Measurements from ENCODE around the gene DPP6. TPM values are rescaled to one million over a fixed set of nuclear protein-coding genes. Genes with fewer than 3 reads are reported as not detected.

The DPP6 gene
- total RNA-seq, 1 experiment from 2014 or later = not detected

DNA sequence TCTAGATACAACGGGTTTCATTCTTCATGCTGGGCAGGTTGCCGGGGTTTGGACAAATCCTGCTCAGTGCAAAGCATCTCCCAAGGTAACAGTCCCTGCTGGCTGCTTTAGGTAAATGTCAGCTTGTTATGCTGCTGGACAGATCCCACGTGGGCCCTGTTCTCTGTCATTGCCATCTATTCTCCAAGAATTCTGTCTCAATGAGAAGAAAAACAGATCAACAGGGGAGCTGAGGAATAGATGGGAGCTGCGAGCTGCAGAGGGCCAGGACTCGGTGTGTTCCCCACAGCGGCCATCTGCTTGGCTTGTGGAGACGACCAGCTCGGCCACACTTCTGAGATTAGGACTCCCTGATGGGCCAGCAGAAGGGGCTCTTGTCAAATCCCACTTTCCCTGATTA lies 235.2 kb downstream of the DPP6 start:
- no peaks in the 10 kb centered on the region for H3K9me3 ChIP-seq (ENCODE audit: control insufficient read depth, insufficient read depth, low read depth, low read length)
- ATAC-seq (no peak), DNase-seq (ENCODE audit: low read depth, low spot score) (no peak)
- no peaks in the 10 kb centered on the region for H3K27me3 ChIP-seq (ENCODE audit: control insufficient read depth, insufficient read depth, low read length)
- BruUV-seq (replicated peaks) = no TSS peak
- H3K36me3 ChIP-seq (ENCODE audit: control insufficient read depth, insufficient read depth, low read length) = no peaks in the 10 kb centered on the region
- intact Hi-C loops (cut with micrococcal nuclease; ENCODE audit: unreplicated experiment) (no loop called here), in situ Hi-C loops (cut with HindIII; ENCODE audit: low pct_unique_long_range_greater_than_20kb, low sequenced_read_pairs) (no loop called here)
- POLR2A ChIA-PET = no interaction called here
- CTCF ChIA-PET = no interaction called here
- TF ChIP-seq, protein P1, sequence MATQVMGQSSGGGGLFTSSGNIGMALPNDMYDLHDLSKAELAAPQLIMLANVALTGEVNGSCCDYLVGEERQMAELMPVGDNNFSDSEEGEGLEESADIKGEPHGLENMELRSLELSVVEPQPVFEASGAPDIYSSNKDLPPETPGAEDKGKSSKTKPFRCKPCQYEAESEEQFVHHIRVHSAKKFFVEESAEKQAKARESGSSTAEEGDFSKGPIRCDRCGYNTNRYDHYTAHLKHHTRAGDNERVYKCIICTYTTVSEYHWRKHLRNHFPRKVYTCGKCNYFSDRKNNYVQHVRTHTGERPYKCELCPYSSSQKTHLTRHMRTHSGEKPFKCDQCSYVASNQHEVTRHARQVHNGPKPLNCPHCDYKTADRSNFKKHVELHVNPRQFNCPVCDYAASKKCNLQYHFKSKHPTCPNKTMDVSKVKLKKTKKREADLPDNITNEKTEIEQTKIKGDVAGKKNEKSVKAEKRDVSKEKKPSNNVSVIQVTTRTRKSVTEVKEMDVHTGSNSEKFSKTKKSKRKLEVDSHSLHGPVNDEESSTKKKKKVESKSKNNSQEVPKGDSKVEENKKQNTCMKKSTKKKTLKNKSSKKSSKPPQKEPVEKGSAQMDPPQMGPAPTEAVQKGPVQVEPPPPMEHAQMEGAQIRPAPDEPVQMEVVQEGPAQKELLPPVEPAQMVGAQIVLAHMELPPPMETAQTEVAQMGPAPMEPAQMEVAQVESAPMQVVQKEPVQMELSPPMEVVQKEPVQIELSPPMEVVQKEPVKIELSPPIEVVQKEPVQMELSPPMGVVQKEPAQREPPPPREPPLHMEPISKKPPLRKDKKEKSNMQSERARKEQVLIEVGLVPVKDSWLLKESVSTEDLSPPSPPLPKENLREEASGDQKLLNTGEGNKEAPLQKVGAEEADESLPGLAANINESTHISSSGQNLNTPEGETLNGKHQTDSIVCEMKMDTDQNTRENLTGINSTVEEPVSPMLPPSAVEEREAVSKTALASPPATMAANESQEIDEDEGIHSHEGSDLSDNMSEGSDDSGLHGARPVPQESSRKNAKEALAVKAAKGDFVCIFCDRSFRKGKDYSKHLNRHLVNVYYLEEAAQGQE (IDR thresholded peaks at IDR 0.05; ENCODE audit: insufficient read depth in 1 of 2, low read depth in 2 of 2, low read length in 1 of 2) = peak in 1 of 2 experiments; percentile 57; a peak in 1 of 4 replicates
- no peak for TF ChIP-seq SIN3A (IDR thresholded peaks at IDR 0.05; ENCODE audit: borderline replicate concordance, insufficient read depth, low read depth, low read length)
- TF ChIP-seq TCF7L2 (IDR thresholded peaks at IDR 0.05; ENCODE audit: low read depth, low read length) = no peak
- TF ChIP-seq, protein P2, sequence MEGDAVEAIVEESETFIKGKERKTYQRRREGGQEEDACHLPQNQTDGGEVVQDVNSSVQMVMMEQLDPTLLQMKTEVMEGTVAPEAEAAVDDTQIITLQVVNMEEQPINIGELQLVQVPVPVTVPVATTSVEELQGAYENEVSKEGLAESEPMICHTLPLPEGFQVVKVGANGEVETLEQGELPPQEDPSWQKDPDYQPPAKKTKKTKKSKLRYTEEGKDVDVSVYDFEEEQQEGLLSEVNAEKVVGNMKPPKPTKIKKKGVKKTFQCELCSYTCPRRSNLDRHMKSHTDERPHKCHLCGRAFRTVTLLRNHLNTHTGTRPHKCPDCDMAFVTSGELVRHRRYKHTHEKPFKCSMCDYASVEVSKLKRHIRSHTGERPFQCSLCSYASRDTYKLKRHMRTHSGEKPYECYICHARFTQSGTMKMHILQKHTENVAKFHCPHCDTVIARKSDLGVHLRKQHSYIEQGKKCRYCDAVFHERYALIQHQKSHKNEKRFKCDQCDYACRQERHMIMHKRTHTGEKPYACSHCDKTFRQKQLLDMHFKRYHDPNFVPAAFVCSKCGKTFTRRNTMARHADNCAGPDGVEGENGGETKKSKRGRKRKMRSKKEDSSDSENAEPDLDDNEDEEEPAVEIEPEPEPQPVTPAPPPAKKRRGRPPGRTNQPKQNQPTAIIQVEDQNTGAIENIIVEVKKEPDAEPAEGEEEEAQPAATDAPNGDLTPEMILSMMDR (IDR thresholded peaks at IDR 0.05) = no peak
- no peak overlapping the region for H3K27ac ChIP-seq (ENCODE audit: low read length)
- no peaks in the 10 kb centered on the region for H3K4me1 ChIP-seq (ENCODE audit: control insufficient read depth, insufficient read depth, low read length)
- no peak overlapping the region for H3K4me3 ChIP-seq (ENCODE audit: low read depth in 2 of 2, low read length in 2 of 2)

DNA sequence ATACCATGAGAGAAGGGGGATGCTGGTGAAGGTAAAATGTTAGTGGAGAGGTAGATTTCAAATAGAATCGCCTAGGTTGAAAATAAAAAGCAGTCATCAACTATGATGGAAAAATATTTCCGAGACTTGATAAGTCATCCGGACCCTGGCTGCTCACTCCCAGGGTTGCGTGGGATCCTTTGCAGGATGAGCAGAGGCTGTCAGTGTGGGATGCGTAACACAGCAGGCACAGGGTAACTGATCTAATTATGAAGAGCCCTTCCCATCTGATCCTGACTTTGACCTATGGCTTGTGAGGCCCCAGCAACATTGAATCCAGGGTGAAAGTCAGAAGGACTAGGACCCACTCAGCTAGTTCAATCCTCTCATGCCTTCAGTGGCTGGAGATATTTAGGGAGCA lies 236.9 kb downstream of the DPP6 start:
- ATAC-seq = no peak
- Histone ChIP-seq H3K4me1 (ENCODE audit: control insufficient read depth, insufficient read depth, low read length) (no peaks in the 10 kb centered on the region), H3K36me3 (ENCODE audit: control insufficient read depth, insufficient read depth, low read length) (no peaks in the 10 kb centered on the region), H3K4me3 (ENCODE audit: low read depth in 2 of 2, low read length in 2 of 2) (no peak overlapping the region), H3K27ac (ENCODE audit: low read length) (no peak overlapping the region), H3K27me3 (ENCODE audit: control insufficient read depth, insufficient read depth, low read length) (no peaks in the 10 kb centered on the region; the same call in 1 of the 2 replicates), H3K9me3 (ENCODE audit: control insufficient read depth, insufficient read depth, low read depth, low read length) (no peaks in the 10 kb centered on the region)
- DNase-seq (ENCODE audit: low read depth, low spot score) = no peak
- in situ Hi-C loops (cut with HindIII; ENCODE audit: low pct_unique_long_range_greater_than_20kb, low sequenced_read_pairs) = no loop called here
- intact Hi-C loops (cut with micrococcal nuclease; ENCODE audit: unreplicated experiment) = no loop called here
- no peak for TF ChIP-seq SIN3A (IDR thresholded peaks at IDR 0.05; ENCODE audit: borderline replicate concordance, insufficient read depth, low read depth, low read length)
- no peak for TF ChIP-seq TCF7L2 (IDR thresholded peaks at IDR 0.05; ENCODE audit: low read depth, low read length)
- TF ChIP-seq, protein P2 (IDR thresholded peaks at IDR 0.05) = no peak
- no peak for TF ChIP-seq POLR2AphosphoS5 (IDR thresholded peaks at IDR 0.05; ENCODE audit: low read depth, low read length)
- TF ChIP-seq, protein P1 (IDR thresholded peaks at IDR 0.05; ENCODE audit: insufficient read depth in 1 of 2, low read depth in 2 of 2, low read length in 1 of 2) = no peak
- BruUV-seq (replicated peaks) = no TSS peak
- POLR2A ChIA-PET = no interaction called here
- CTCF ChIA-PET = no interaction called here

Measured in Panc1 (cell line).